K562 (cell line): ENCODE measurements around the gene PTCH2. TPM values are rescaled to one million over a fixed set of nuclear protein-coding genes. Genes with fewer than 3 reads are reported as not detected.

Experiments
- AFF1 ChIP-seq, 2 experiments: fragments of 450-650 bp; IDR thresholded peaks; 2 replicates each; pipeline ENCODE4 v1.6.1; 2018; ENCODE audit warnings: mild to moderate bottlenecking in 2 of 2, low read depth in 1 of 2; ENCODE audit not compliant: partially characterized antibody in 2 of 2
- BACH1 ChIP-seq: fragments of 200-800 bp; sonication (Bioruptor generic); IDR thresholded peaks from 2 replicates; pipeline ENCODE4 v1.6.1; 2016; ENCODE audit warnings: missing genetic modification characterization, missing compliant biosample characterization
- BMI1 ChIP-seq: fragments of 150-350 bp; IDR thresholded peaks from 2 replicates; pipeline ENCODE4 v1.6.1; 2014; ENCODE audit warnings: low read length
- CBFA2T2 ChIP-seq: fragments of 450-650 bp; conservative IDR thresholded peaks from 2 replicates; pipeline ENCODE4 v1.6.1; 2017; ENCODE audit warnings: mild to moderate bottlenecking
- CBFA2T3 ChIP-seq: fragments of 450-650 bp; IDR thresholded peaks from 2 replicates; pipeline ENCODE4 v1.6.1; 2017
- CBX1 ChIP-seq: sonication (generic); IDR thresholded peaks from 2 replicates; pipeline ENCODE4 v1.6.1; 2016; ENCODE audit warnings: antibody characterized with exemption, low read depth, mild to moderate bottlenecking
- CBX2 ChIP-seq: fragments of 200-600 bp; sonication (generic); IDR thresholded peaks from one replicate; pipeline ENCODE4 v1.6.1; 2012; ENCODE audit warnings: mild to moderate bottlenecking, low read length, inconsistent platforms; ENCODE audit not compliant: insufficient read depth, poor library complexity, severe bottlenecking
- CHD1 ChIP-seq: fragments of 200-600 bp; sonication (generic); IDR thresholded peaks from one replicate; pipeline ENCODE4 v1.6.1; 2012; ENCODE audit warnings: mild to moderate bottlenecking, moderate library complexity, low read length, inconsistent platforms
- CHD4 ChIP-seq: fragments of 200-600 bp; sonication (generic); IDR thresholded peaks from 3 replicates; pipeline ENCODE4 v1.6.1; 2012; ENCODE audit warnings: low read depth, mild to moderate bottlenecking, mixed read lengths, low read length, inconsistent platforms; ENCODE audit not compliant: insufficient read depth, insufficient replicate concordance, poor library complexity, severe bottlenecking
- CREB1 ChIP-seq, 2 experiments: sonication (generic) in 1 of 2; formaldehyde crosslinking in 1 of 2; IDR thresholded peaks; 2 replicates each; pipeline versions ENCODE4 v1.6.1 to v1.8.0; 2012 to 2022; ENCODE audit warnings: inconsistent platforms in 1 of 2, mild to moderate bottlenecking in 1 of 2, missing genetic modification reagents in 1 of 2, moderate library complexity in 1 of 2
- FOXJ3 ChIP-seq: sonication (generic); formaldehyde crosslinking; IDR thresholded peaks from 2 replicates; pipeline ENCODE4 v1.4.0; 2020; ENCODE audit warnings: mild to moderate bottlenecking, missing genetic modification reagents
- HIVEP1 ChIP-seq: fragments of 250-450 bp; sonication (Bioruptor Pico); IDR thresholded peaks from 2 replicates; pipeline ENCODE4 v1.4.0; 2020; ENCODE audit warnings: mild to moderate bottlenecking
- HNRNPL ChIP-seq: fragments of 200-400 bp; formaldehyde crosslinking; IDR thresholded peaks from 2 replicates; pipeline ENCODE4 v1.6.1; 2017; ENCODE audit warnings: low read depth, mild to moderate bottlenecking, low read length
- JUNB ChIP-seq: fragments of 450-650 bp; formaldehyde crosslinking; conservative IDR thresholded peaks from 2 replicates; pipeline ENCODE4 v1.4.0; 2020; ENCODE audit warnings: mild to moderate bottlenecking
- NFXL1 ChIP-seq: fragments of 450-650 bp; formaldehyde crosslinking; IDR thresholded peaks from 2 replicates; pipeline ENCODE4 v1.4.0; 2021; ENCODE audit warnings: mild to moderate bottlenecking
- NRF1 ChIP-seq, 2 experiments: fragments of 450-650 bp; IDR thresholded peaks in 1 of 2; conservative IDR thresholded peaks in 1 of 2; 2 replicates each; pipeline ENCODE4 v1.6.1; 2014; ENCODE audit warnings: mild to moderate bottlenecking in 2 of 2
- PCBP1 ChIP-seq: fragments of 200-400 bp; formaldehyde crosslinking; IDR thresholded peaks from 2 replicates; pipeline ENCODE4 v1.6.1; 2018; ENCODE audit warnings: mild to moderate bottlenecking, low read depth, low read length; ENCODE audit not compliant: poor library complexity, severe bottlenecking
- SMARCE1 ChIP-seq: fragments of 450-650 bp; IDR thresholded peaks from 2 replicates; pipeline ENCODE4 v1.7.1; 2016; ENCODE audit warnings: mild to moderate bottlenecking
- ZBTB1 ChIP-seq: sonication (generic); formaldehyde crosslinking; IDR thresholded peaks from 2 replicates; pipeline ENCODE4 v1.8.1; 2023; ENCODE audit warnings: missing genetic modification reagents, low read depth, mild to moderate bottlenecking, borderline replicate concordance
- ZNF12 ChIP-seq: sonication (generic); formaldehyde crosslinking; IDR thresholded peaks from 2 replicates; pipeline ENCODE4 v1.4.0; 2020; ENCODE audit warnings: mild to moderate bottlenecking, missing genetic modification reagents
- ZNF354B ChIP-seq: fragments of 250-450 bp; sonication (Bioruptor Pico); IDR thresholded peaks from 2 replicates; pipeline ENCODE4 v1.4.0; 2020
- polyA plus RNA-seq, 8 experiments: library from polyadenylated mRNA; depleted of rRNA in 4 of 8; stranded (reverse) in 5 of 8; unstranded in 3 of 8; fragments of >200 nt; fragmentation: Nextera tagmentation in 2 of 8; fragmentation: Illumina TruSeq in 1 of 8; extraction: Ambion mirVana in 2 of 8; extraction: Trizol in 1 of 8; gene quantifications; 2 replicates each; pipeline versions ENCODE4 v1.2.1 to v1.2.3, GENCODE V29; 2011 to 2014; ENCODE audit warnings: inconsistent platforms in 1 of 8, missing spikeins in 1 of 8
- total RNA-seq, 7 experiments: library from RNA; depleted of rRNA in 6 of 7; stranded (reverse); fragments of >200 nt in 6 of 7; fragmentation: Illumina TruSeq in 2 of 7; extraction: Trizol in 2 of 7; gene quantifications; 2 replicates each; pipeline versions ENCODE4 v1.2.1 to v1.2.3, GENCODE V29; 2011 to 2021; ENCODE audit warnings: low replicate concordance in 1 of 7
- TF ChIP-seq, protein P1 (sequence below): fragments of 250-450 bp; sonication (Bioruptor Pico); IDR thresholded peaks from 2 replicates; pipeline ENCODE4 v1.9.0; 2021; ENCODE audit warnings: mild to moderate bottlenecking
- TF ChIP-seq, protein P2 (sequence below): fragments of 450-650 bp; formaldehyde crosslinking; IDR thresholded peaks from 2 replicates; pipeline ENCODE4 v1.4.0; 2020; ENCODE audit warnings: mild to moderate bottlenecking, moderate library complexity

Gene PTCH2
- total and polyA plus RNA-seq, 9 of the 15 experiments (the other 6 are each of a cell fraction or from before 2014, with no cell fraction given) = 0.15 to 27.3 (median 0.48) TPM; not detected in 1

DNA sequence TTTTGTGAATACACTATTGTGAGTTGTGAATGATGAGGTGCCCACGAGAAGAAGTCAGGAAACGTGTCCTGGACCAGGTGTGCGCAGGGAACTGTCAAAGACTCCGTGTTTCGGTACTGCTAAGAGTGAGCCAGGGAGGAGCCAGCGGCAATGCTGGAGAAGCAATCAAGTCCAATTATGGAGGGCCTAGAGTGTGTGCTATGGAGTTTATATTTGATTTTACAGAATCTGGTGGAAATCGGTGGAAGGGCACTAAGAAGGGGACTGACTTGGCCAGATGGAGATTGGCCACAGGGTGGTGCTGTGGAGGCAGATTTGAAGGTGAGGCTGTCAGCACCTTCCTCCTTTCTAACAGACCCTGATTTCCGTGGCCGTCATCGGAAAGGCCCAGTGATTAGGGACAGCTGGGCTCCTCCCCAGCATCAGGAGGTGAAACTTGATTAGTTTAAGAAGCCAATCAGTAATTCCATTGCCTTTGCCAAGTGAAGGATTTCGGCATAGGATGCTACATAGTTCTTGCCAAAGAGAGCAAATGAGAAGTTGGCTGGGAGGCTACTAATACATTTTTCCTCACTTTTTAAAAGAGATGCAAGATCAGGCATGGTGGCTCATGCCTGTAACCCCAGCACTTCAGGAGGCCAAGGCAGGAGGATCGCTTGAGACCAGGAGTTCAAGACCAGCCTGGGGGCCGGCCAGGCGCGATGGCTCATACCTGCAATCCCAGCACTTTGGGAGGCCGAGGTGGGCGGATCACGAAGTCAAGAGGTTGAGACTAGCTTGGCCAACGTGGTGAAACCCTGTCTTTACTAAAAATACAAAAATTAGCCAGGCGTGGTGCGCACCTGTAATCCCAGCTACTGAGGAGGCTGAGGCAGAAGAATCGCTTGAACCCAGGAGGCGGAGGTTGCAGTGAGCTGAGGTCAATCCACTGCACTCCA is 7.0 kb downstream of the PTCH2 start (continued):
- TF ChIP-seq ZBTB1 (CRISPR knock-in tag) (no peak), AFF1 (IDR thresholded peaks at IDR 0.05; ENCODE audit: low read depth in 1 of 2, partially characterized antibody in 2 of 2) (no peak), CBX1 (no peak), CBFA2T2 (peak; percentile 43; the same call in 1 of the 2 replicates), CREB1 (IDR thresholded peaks at IDR 0.05) (no peak), CREB1 (CRISPR knock-in tag; IDR thresholded peaks at IDR 0.05) (no peak), CBX2 (no peak), NFXL1 (no peak), BMI1 (no peak), HIVEP1 (CRISPR knock-in tag) (0 out of 2 replicates have a peak, but pooled peaks have one; percentile 12), SMARCE1 (no peak), FOXJ3 (no peak), ZNF354B (CRISPR knock-in tag) (no peak), CHD1 (no peak), CHD4 (no peak), PCBP1 (no peak), BACH1 (tag) (no peak), JUNB (CRISPR knock-in tag) (no peak), CBFA2T3 (peak; percentile 75), ZNF12 (CRISPR knock-in tag) (no peak), HNRNPL (no peak), NRF1 (conservative IDR thresholded peaks at IDR 0.05 in 1 of 2, IDR thresholded peaks at IDR 0.05 in 1 of 2) (no peak)
- TF ChIP-seq, protein P1, sequence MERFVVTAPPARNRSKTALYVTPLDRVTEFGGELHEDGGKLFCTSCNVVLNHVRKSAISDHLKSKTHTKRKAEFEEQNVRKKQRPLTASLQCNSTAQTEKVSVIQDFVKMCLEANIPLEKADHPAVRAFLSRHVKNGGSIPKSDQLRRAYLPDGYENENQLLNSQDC (CRISPR knock-in tag) = no peak
- TF ChIP-seq, protein P2, sequence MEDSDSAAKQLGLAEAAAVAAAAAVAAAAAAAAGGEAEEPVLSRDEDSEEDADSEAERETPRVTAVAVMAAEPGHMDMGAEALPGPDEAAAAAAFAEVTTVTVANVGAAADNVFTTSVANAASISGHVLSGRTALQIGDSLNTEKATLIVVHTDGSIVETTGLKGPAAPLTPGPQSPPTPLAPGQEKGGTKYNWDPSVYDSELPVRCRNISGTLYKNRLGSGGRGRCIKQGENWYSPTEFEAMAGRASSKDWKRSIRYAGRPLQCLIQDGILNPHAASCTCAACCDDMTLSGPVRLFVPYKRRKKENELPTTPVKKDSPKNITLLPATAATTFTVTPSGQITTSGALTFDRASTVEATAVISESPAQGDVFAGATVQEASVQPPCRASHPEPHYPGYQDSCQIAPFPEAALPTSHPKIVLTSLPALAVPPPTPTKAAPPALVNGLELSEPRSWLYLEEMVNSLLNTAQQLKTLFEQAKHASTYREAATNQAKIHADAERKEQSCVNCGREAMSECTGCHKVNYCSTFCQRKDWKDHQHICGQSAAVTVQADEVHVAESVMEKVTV = peak; percentile 49
